ENCODE measurements around the gene SOCS1.

- TF ChIP-seq, protein P1, sequence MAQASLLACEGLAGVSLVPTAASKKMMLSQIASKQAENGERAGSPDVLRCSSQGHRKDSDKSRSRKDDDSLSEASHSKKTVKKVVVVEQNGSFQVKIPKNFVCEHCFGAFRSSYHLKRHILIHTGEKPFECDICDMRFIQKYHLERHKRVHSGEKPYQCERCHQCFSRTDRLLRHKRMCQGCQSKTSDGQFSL (CRISPR knock-in tag; IDR thresholded peaks at IDR 0.05) = no peak
- TF ChIP-seq, protein P1 (tag; IDR thresholded peaks at IDR 0.05) = no peak
- TF ChIP-seq POLR2G (IDR thresholded peaks at IDR 0.05; ENCODE audit: low read depth, low read length) = no peak
- no peak for TF ChIP-seq POLR2A (conservative IDR thresholded peaks at IDR 0.05)
- TF ChIP-seq, protein P2, sequence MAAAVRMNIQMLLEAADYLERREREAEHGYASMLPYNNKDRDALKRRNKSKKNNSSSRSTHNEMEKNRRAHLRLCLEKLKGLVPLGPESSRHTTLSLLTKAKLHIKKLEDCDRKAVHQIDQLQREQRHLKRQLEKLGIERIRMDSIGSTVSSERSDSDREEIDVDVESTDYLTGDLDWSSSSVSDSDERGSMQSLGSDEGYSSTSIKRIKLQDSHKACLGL (CRISPR knock-in tag; IDR thresholded peaks at IDR 0.05; ENCODE audit: borderline replicate concordance, poor library complexity, severe bottlenecking) = no peak
Observed at GRCh38 chr16:11232302-11232851, 23.6 kb downstream of the SOCS1 start.

Measured in K562 (cell line).